Measurements from ENCODE around the gene GZMM. TPM values are rescaled to one million over a fixed set of nuclear protein-coding genes. Genes with fewer than 3 reads are reported as not detected.

Gene GZMM
- total RNA-seq, 1 donor from 2014 or later, result 48.2 TPM

DNA sequence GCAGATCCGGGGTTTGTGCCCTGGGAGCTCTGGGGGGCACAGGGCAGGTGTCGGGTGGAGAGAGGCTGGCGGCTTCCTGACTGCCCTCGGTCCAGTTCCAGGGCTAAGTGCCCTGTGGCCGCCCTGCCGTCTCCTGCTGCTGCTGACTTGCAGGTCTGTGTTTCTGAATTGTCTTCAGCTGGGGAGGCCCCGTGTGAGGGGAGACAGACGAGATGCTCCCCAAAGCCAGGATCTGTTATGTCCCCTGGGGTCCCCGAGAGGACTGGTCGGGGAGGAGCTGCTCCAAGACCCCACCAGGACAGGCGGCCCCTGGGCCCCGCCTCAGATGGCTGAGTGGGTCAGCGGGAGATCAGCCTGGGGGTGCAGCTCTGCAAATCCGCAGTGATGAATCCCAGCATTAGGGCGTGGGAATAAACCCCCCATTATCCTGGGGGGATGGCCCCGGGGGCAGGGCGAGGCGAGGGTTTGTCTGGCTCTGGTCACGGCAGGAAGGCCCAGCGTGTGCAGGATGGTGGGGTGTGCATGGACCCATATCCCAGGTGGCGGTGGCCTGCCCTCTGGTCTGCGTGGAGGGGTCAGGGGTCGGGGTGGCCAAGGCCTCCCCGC, 50.5 kb downstream of the GZMM start:
- intact Hi-C loops (cut with micrococcal nuclease), result no loop called here

DNA sequence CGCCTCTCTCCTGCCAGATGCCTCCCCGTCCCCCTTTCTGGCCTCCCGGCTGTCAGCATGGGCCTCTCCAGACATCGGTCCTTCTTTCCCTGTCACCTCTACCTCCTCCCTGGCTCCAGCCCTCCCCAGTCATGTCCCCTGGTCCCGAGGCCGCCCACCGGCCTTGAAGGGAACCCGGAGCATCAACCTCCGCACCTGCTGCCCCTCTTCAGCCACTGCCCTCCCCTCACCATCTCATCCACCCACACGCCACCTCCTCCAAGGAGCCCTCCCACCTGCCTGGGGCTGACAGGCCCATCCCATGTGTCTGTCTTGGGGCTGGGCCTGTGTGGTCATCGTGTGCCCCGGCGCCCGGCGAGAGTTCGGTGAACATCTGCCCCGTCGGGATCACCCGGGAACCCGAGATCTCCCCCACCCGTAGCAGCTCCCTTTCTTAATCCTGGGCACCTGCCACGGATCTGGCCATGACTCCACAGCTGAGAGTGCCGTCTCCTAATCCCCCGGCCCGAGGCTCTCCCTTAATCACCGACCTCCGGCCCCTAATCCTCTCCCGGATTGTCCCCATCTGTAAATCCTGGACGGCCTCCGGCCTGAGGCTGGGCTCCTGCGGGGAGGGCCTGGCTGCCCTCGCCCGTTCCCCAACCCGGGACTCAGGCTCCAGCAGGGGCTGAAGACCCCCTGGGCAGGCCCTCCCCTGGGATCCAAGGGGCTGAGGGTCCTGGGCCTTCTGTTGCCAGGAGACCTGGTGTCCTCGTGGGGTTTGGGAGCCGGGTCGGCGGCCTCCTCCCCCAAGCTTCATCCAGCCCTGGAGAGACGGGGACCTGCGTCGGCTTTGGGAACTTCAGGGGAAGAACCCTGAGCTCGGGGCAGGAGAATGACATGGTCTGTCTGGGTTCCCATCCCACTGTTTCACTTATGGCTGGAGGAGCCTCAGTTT, 51.7 kb downstream of the GZMM start:
- intact Hi-C loops (cut with micrococcal nuclease), result no loop called here

GRCh38 chr19:596263-596655, 52.4 kb downstream of the GZMM start:
- intact Hi-C loops (cut with micrococcal nuclease), result no loop called here

GRCh38 chr19:597406-598315, 53.8 kb downstream of the GZMM start:
- intact Hi-C loops (cut with micrococcal nuclease), result no loop called here

Other genes starting within 250 kb of the GZMM start
- gene MIER2, start 199.3 kb upstream of the GZMM start, total RNA-seq, result 23.8 and 26.4 TPM in 2 replicates
- 0.05 and 0.09 TPM in 2 replicates for gene C2CD4C, start 134.9 kb upstream of the GZMM start, total RNA-seq
- gene SHC2, start 83.0 kb upstream of the GZMM start, total RNA-seq, result not detected in 2 replicates
- gene MADCAM1, start 47.6 kb upstream of the GZMM start, total RNA-seq, result 0.18 and 0.36 TPM in 2 replicates
- gene TPGS1, start 36.6 kb upstream of the GZMM start, total RNA-seq, result 20.0 and 21.8 TPM in 2 replicates
- gene CDC34, start 12.3 kb upstream of the GZMM start, total RNA-seq, result 39.8 and 43.5 TPM in 2 replicates
- gene BSG, start 28.5 kb downstream of the GZMM start, total RNA-seq, result 226 and 237 TPM in 2 replicates
- 1.5 and 1.9 TPM in 2 replicates for gene HCN2, start 45.8 kb downstream of the GZMM start, total RNA-seq
- gene POLRMT, start 89.5 kb downstream of the GZMM start, total RNA-seq, result 50.6 and 53.9 TPM in 2 replicates
- not detected in 2 replicates for gene FGF22, start 95.8 kb downstream of the GZMM start, total RNA-seq
- gene RNF126, start 119.2 kb downstream of the GZMM start, total RNA-seq, result 74.1 and 80.9 TPM in 2 replicates
- gene FSTL3, start 132.3 kb downstream of the GZMM start, total RNA-seq, result 2.5 and 3.3 TPM in 2 replicates
- not detected in 2 replicates for gene PRSS57, start 151.4 kb downstream of the GZMM start, total RNA-seq
- not detected in 2 replicates for gene PALM, start 164.9 kb downstream of the GZMM start, total RNA-seq
- not detected in 2 replicates for gene MISP, start 207.1 kb downstream of the GZMM start, total RNA-seq